Type B pancreatic cell (in vitro differentiated cells): ENCODE results near the gene TCHH. TPM values are rescaled to one million over a fixed set of nuclear protein-coding genes. Genes with fewer than 3 reads are reported as not detected.

ENCODE experiments used
- DNase-seq: peaks from one replicate; pipeline ENCODE4 v3.0.0; 2021; ENCODE audit warnings: mixed read lengths; ENCODE audit not compliant: unreplicated experiment; ENCODE audit errors: extremely low spot score
- H3K27ac Mint-ChIP-seq: 2 replicates; pipeline ENCODE4 v1.8.0; 2021; ENCODE audit warnings: mild to moderate bottlenecking, mixed read lengths
- H3K27me3 Mint-ChIP-seq: 2 replicates; pipeline ENCODE4 v1.8.0; 2021; ENCODE audit warnings: mixed read lengths
- H3K36me3 Mint-ChIP-seq: 2 replicates; pipeline ENCODE4 v1.8.0; 2021; ENCODE audit warnings: mixed read lengths
- H3K4me1 Mint-ChIP-seq: one replicate; pipeline ENCODE4 v1.8.0; 2021; ENCODE audit warnings: mixed read lengths; ENCODE audit not compliant: unreplicated experiment
- H3K4me3 Mint-ChIP-seq: 2 replicates; pipeline ENCODE4 v1.8.0; 2021; ENCODE audit warnings: mild to moderate bottlenecking, mixed read lengths
- H3K9me3 Mint-ChIP-seq: 2 replicates; pipeline ENCODE4 v1.8.0; 2021; ENCODE audit warnings: mixed read lengths
- total RNA-seq: library from RNA; stranded (reverse); gene quantifications from 2 replicates; pipeline ENCODE4 v1.2.1, GENCODE V29; 2021; ENCODE audit warnings: low replicate concordance
- TF ChIP-seq, protein P1 (sequence below): fragments of 200-600 bp; sonication (generic); conservative IDR thresholded peaks from 2 replicates; pipeline ENCODE4 v1.5.0; 2021; ENCODE audit warnings: antibody characterized with exemption, mild to moderate bottlenecking

Gene TCHH
- total RNA-seq, 1 donor from 2014 or later = 0.07 TPM

DNA sequence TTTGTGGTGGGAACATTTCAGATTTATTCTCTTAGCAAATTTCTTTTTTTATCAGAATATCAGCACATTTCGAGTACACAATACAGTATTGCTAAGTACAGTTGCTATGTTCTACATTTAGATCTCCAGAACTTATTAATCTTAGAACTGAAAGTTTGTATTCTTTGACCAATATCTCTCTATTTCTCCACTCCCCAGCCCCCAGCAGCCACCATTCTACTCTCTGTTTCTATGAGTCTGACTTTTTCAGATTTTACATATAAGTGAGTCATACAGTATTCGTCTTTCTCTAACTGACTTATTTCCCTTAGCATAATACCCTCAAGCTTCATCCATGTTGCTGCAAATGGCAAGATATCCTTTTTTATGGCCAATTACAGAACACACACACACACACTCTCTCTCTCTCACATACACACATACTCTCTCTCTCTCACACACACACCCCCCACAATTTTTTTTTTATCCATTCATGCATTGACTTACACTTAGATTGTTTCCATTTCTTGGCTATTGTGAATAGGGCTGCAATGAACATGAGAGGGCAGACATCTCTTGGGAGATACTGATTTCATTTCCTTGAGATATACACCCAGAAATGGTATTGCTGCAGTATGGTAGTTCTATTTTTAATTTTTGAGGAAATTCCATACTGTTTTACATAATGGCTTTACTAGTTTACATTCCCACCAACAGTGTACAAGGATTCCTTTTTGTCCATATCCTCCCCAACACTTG is 28.1 kb upstream of the TCHH start:
- no peak overlapping the region for H3K4me3 Mint-ChIP-seq
- H3K36me3 Mint-ChIP-seq = no peaks in the 10 kb centered on the region
- no peak overlapping the region for H3K27ac Mint-ChIP-seq
- DNase-seq = no peak
- H3K9me3 Mint-ChIP-seq = peaks cover 10% of the 10 kb centered on the region
- H3K4me1 Mint-ChIP-seq = no peaks in the 10 kb centered on the region
- peaks cover 4% of the 10 kb centered on the region for H3K27me3 Mint-ChIP-seq
- TF ChIP-seq, protein P1, sequence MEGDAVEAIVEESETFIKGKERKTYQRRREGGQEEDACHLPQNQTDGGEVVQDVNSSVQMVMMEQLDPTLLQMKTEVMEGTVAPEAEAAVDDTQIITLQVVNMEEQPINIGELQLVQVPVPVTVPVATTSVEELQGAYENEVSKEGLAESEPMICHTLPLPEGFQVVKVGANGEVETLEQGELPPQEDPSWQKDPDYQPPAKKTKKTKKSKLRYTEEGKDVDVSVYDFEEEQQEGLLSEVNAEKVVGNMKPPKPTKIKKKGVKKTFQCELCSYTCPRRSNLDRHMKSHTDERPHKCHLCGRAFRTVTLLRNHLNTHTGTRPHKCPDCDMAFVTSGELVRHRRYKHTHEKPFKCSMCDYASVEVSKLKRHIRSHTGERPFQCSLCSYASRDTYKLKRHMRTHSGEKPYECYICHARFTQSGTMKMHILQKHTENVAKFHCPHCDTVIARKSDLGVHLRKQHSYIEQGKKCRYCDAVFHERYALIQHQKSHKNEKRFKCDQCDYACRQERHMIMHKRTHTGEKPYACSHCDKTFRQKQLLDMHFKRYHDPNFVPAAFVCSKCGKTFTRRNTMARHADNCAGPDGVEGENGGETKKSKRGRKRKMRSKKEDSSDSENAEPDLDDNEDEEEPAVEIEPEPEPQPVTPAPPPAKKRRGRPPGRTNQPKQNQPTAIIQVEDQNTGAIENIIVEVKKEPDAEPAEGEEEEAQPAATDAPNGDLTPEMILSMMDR = no peak

DNA sequence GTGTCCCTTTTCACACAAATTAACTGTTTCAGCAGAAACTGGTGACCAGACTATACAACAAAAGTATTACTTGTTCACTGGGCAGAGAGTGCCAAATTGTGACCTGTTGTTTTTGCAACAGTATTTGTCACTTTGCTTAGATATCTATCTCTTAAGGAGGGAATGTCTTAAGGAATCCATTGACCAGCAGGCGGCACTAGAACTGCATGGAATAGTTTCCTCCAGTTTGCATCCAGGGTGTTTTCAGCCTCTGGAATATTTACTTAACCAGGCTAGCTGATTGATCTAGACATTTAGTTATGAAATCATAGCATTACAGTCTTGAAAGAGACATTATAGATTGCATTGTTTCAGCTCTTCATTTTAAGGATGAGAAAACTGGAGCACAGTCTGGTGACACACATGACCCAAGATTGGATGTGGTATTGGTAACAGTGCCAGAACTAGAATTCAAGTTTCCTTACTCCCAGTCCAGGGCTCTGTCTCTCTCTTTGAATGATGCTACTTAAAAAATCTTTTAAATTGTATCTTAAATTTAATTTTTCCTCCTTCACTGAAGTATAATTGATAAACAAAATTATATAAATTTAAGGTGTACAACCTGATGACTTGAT is 26.8 kb upstream of the TCHH start:
- H3K27ac Mint-ChIP-seq = no peak overlapping the region
- H3K27me3 Mint-ChIP-seq = peaks cover 4% of the 10 kb centered on the region
- TF ChIP-seq, protein P1 = peak; percentile 65
- H3K36me3 Mint-ChIP-seq = no peaks in the 10 kb centered on the region
- no peaks in the 10 kb centered on the region for H3K4me1 Mint-ChIP-seq
- no peak for DNase-seq
- peaks cover 10% of the 10 kb centered on the region for H3K9me3 Mint-ChIP-seq
- H3K4me3 Mint-ChIP-seq = no peak overlapping the region

DNA sequence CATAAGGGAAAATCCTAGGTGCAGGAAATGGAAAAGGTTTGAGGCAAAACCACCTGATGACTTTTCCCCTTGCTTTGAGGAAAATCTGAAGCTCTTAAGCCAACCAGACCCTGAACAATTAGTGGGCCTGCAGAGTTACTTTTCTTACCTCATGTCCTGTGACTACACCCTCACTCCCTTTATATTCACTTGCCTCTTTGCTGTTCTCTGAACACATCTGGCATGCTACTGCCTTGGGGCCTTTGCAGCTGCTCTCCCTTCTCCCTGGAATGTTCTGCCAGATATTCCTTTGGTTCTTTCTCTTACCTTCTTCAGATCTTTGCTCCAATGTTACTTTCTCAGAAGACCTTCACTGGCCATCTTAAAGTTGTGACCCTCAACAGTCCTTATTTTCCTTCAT is 22.0 kb upstream of the TCHH start:
- TF ChIP-seq, protein P1 = no peak

DNA sequence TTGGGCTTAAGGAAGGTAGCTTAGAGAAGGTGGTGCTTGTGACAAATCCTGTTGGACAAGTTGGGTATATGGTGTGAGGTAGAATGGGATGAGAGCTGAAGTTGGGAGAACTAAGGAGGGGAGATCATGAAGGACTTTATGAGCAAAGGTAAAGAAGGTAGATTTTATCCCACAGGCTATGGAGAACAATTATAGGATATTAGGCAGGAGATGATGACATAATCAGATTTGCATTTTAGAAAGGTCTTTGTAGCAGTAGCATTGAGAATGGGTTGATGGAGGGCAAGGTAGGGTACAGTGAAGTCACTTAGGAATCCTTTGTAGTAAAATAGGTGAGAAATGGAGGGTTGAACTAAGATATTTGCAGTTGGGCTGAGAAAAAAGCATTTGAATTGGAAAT is 14.9 kb upstream of the TCHH start:
- Mint-ChIP-seq H3K27me3 (peaks cover 34% of the 10 kb centered on the region), H3K4me3 (no peak overlapping the region), H3K27ac (no peak overlapping the region), H3K36me3 (no peaks in the 10 kb centered on the region), H3K9me3 (no peaks in the 10 kb centered on the region), H3K4me1 (no peaks in the 10 kb centered on the region)
- TF ChIP-seq, protein P1 = no peak
- no peak for DNase-seq

More for the DNA sequence above, 22.0 kb upstream of the TCHH start:
- no peaks in the 10 kb centered on the region for H3K9me3 Mint-ChIP-seq
- H3K4me3 Mint-ChIP-seq = no peak overlapping the region
- no peak for DNase-seq
- no peak overlapping the region for H3K27ac Mint-ChIP-seq
- H3K27me3 Mint-ChIP-seq = peaks cover 9% of the 10 kb centered on the region
- H3K4me1 Mint-ChIP-seq = no peaks in the 10 kb centered on the region
- H3K36me3 Mint-ChIP-seq = no peaks in the 10 kb centered on the region

GRCh38 chr1:152127673-152128072 is 12.4 kb upstream of the TCHH start:
- Mint-ChIP-seq H3K27me3 (peaks cover 30% of the 10 kb centered on the region), H3K27ac (no peak overlapping the region), H3K4me1 (no peaks in the 10 kb centered on the region), H3K4me3 (no peak overlapping the region), H3K9me3 (no peaks in the 10 kb centered on the region), H3K36me3 (no peaks in the 10 kb centered on the region)
- DNase-seq = no peak
- TF ChIP-seq, protein P1 = no peak
